Type B pancreatic cell (in vitro differentiated cells): ENCODE results near the gene IFNA8. TPM values are rescaled to one million over a fixed set of nuclear protein-coding genes. Genes with fewer than 3 reads are reported as not detected.

Experiments used
- DNase-seq: peaks from one replicate; pipeline ENCODE4 v3.0.0; 2021; ENCODE audit warnings: mixed read lengths; ENCODE audit not compliant: unreplicated experiment; ENCODE audit errors: extremely low spot score
- H3K27ac Mint-ChIP-seq: 2 replicates; pipeline ENCODE4 v1.8.0; 2021; ENCODE audit warnings: mild to moderate bottlenecking, mixed read lengths
- H3K27me3 Mint-ChIP-seq: 2 replicates; pipeline ENCODE4 v1.8.0; 2021; ENCODE audit warnings: mixed read lengths
- H3K36me3 Mint-ChIP-seq: 2 replicates; pipeline ENCODE4 v1.8.0; 2021; ENCODE audit warnings: mixed read lengths
- H3K4me1 Mint-ChIP-seq: one replicate; pipeline ENCODE4 v1.8.0; 2021; ENCODE audit warnings: mixed read lengths; ENCODE audit not compliant: unreplicated experiment
- H3K4me3 Mint-ChIP-seq: 2 replicates; pipeline ENCODE4 v1.8.0; 2021; ENCODE audit warnings: mild to moderate bottlenecking, mixed read lengths
- H3K9me3 Mint-ChIP-seq: 2 replicates; pipeline ENCODE4 v1.8.0; 2021; ENCODE audit warnings: mixed read lengths
- CTCF ChIP-seq: fragments of 200-600 bp; sonication (generic); conservative IDR thresholded peaks from 2 replicates; pipeline ENCODE4 v1.5.0; 2021; ENCODE audit warnings: antibody characterized with exemption, mild to moderate bottlenecking
- total RNA-seq: library from RNA; stranded (reverse); gene quantifications from 2 replicates; pipeline ENCODE4 v1.2.1, GENCODE V29; 2021; ENCODE audit warnings: low replicate concordance

IFNA8 gene
- total RNA-seq, 1 donor from 2014 or later, result not detected

- no peak for TF ChIP-seq CTCF
Observed at GRCh38 chr9:21383627-21384026, 25.3 kb upstream of the IFNA8 start.

GRCh38 chr9:21385131-21385670 is 23.7 kb upstream of the IFNA8 start, which contains the start of gene IFNA2:
TSS of gene IFNA2 (minus strand) at chr9:21385398. CDS start at chr9:21385329, 69 bp downstream.
- H3K9me3 Mint-ChIP-seq, result no peaks in the 10 kb centered on the region
- no peaks in the 10 kb centered on the region for H3K4me1 Mint-ChIP-seq
- no peaks in the 10 kb centered on the region for H3K36me3 Mint-ChIP-seq
- H3K27me3 Mint-ChIP-seq, result no peaks in the 10 kb centered on the region
- TF ChIP-seq CTCF, result no peak
- H3K27ac Mint-ChIP-seq, result no peak within 1 kb of the TSS
- DNase-seq, result no peak
- H3K4me3 Mint-ChIP-seq, result no peak within 1 kb of the TSS

More at GRCh38 chr9:21383627-21384026, 25.3 kb upstream of the IFNA8 start:
- H3K36me3 Mint-ChIP-seq, result no peaks in the 10 kb centered on the region
- no peak for DNase-seq
- H3K4me1 Mint-ChIP-seq, result no peaks in the 10 kb centered on the region
- no peaks in the 10 kb centered on the region for H3K9me3 Mint-ChIP-seq
- no peak overlapping the region for H3K27ac Mint-ChIP-seq
- no peak overlapping the region for H3K4me3 Mint-ChIP-seq
- no peaks in the 10 kb centered on the region for H3K27me3 Mint-ChIP-seq

GRCh38 chr9:21392270-21392669 is 16.6 kb upstream of the IFNA8 start:
- Mint-ChIP-seq H3K9me3 (no peaks in the 10 kb centered on the region), H3K4me3 (no peak overlapping the region), H3K27ac (no peak overlapping the region), H3K4me1 (no peaks in the 10 kb centered on the region), H3K27me3 (peaks cover 34% of the 10 kb centered on the region), H3K36me3 (no peaks in the 10 kb centered on the region)
- peak; percentile 64 for TF ChIP-seq CTCF
- DNase-seq, result no peak

- Mint-ChIP-seq H3K4me1 (no peaks in the 10 kb centered on the region), H3K27me3 (peaks cover 65% of the 10 kb centered on the region), H3K36me3 (no peaks in the 10 kb centered on the region), H3K9me3 (no peaks in the 10 kb centered on the region), H3K27ac (no peak overlapping the region), H3K4me3 (peak overlapping the region; percentile 77)
- peak; percentile 97 for TF ChIP-seq CTCF
- peak; percentile 74 for DNase-seq
Observed at GRCh38 chr9:21395778-21396717, 12.9 kb upstream of the IFNA8 start.

- DNase-seq, result no peak
- Mint-ChIP-seq H3K27ac (no peak overlapping the region), H3K36me3 (no peaks in the 10 kb centered on the region), H3K9me3 (no peaks in the 10 kb centered on the region), H3K4me1 (no peaks in the 10 kb centered on the region), H3K27me3 (peaks cover 70% of the 10 kb centered on the region), H3K4me3 (no peak overlapping the region)
- TF ChIP-seq CTCF, result no peak
Observed at GRCh38 chr9:21398955-21399489, 9.9 kb upstream of the IFNA8 start.
